GM23338 (cell line): ENCODE measurements around the gene RPL15. TPM values are rescaled to one million over a fixed set of nuclear protein-coding genes. Genes with fewer than 3 reads are reported as not detected.

Experiments used
- ATAC-seq: fragments of 200-7000 bp; cut with Tn5 transposase; 3 replicates; pipeline ENCODE4 v1.9.1; 2020
- DNase-seq: peaks from one replicate; pipeline ENCODE4 v3.0.0-alpha.2; 2015; ENCODE audit warnings: low spot score
- H2AFZ ChIP-seq: fragments of 200-600 bp; sonication (generic); 2 replicates; pipeline ENCODE4 v1.8.0; 2016; ENCODE audit warnings: antibody characterized with exemption, mild to moderate bottlenecking, moderate library complexity
- H3F3A ChIP-seq: fragments of 200-600 bp; sonication (generic); replicated peaks from 2 replicates; pipeline ENCODE4 v1.8.0; 2017; ENCODE audit warnings: antibody characterized with exemption, mixed run types, low read depth
- H3K27ac ChIP-seq: fragments of 200-600 bp; sonication (generic); 2 replicates; pipeline ENCODE4 v1.6.1; 2016; ENCODE audit warnings: low read depth
- H3K27me3 ChIP-seq: fragments of 200-600 bp; sonication (generic); 2 replicates; pipeline ENCODE4 v1.8.0; 2016; ENCODE audit warnings: mild to moderate bottlenecking, mixed run types, moderate library complexity; ENCODE audit not compliant: insufficient read depth
- H3K36me3 ChIP-seq: fragments of 200-600 bp; sonication (generic); 2 replicates; pipeline ENCODE4 v1.8.0; 2016; ENCODE audit warnings: mild to moderate bottlenecking; ENCODE audit not compliant: insufficient read depth
- H3K4me1 ChIP-seq: fragments of 200-600 bp; sonication (generic); 2 replicates; pipeline ENCODE4 v1.8.0; 2016; ENCODE audit warnings: mild to moderate bottlenecking, moderate library complexity; ENCODE audit not compliant: insufficient read depth
- H3K4me2 ChIP-seq: fragments of 200-600 bp; sonication (generic); 2 replicates; pipeline ENCODE4 v1.7.1; 2017; ENCODE audit warnings: mixed run types
- H3K4me3 ChIP-seq: fragments of 200-600 bp; sonication (generic); 2 replicates; pipeline ENCODE4 v1.6.1; 2016; ENCODE audit warnings: mixed run types
- H3K79me2 ChIP-seq: fragments of 200-600 bp; sonication (generic); replicated peaks from 2 replicates; pipeline ENCODE4 v1.8.0; 2017; ENCODE audit warnings: mild to moderate bottlenecking; ENCODE audit not compliant: insufficient read depth
- H3K9me2 ChIP-seq: fragments of 200-600 bp; sonication (generic); 2 replicates; pipeline ENCODE4 v1.8.0; 2017; ENCODE audit not compliant: insufficient read depth
- H4K20me1 ChIP-seq: fragments of 200-600 bp; sonication (generic); replicated peaks from 2 replicates; pipeline ENCODE4 v1.8.0; 2017; ENCODE audit warnings: mild to moderate bottlenecking; ENCODE audit not compliant: insufficient read depth
- H3K27ac Mint-ChIP-seq: 2 replicates; pipeline ENCODE4 v1.8.0; 2020; ENCODE audit warnings: inconsistent platforms, mild to moderate bottlenecking, moderate library complexity, mixed read lengths
- H3K27me3 Mint-ChIP-seq: 3 replicates; pipeline ENCODE4 v1.8.0; 2022; ENCODE audit warnings: low read depth, mild to moderate bottlenecking, moderate library complexity, mixed read lengths, inconsistent platforms; ENCODE audit not compliant: insufficient read depth, poor library complexity
- H3K36me3 Mint-ChIP-seq: 3 replicates; pipeline ENCODE4 v1.8.0; 2021; ENCODE audit warnings: low read depth, mild to moderate bottlenecking, inconsistent platforms, moderate library complexity, mixed read lengths
- H3K4me1 Mint-ChIP-seq: 3 replicates; pipeline ENCODE4 v1.8.0; 2020; ENCODE audit warnings: mild to moderate bottlenecking, inconsistent platforms, mixed read lengths
- H3K4me3 Mint-ChIP-seq: 3 replicates; pipeline ENCODE4 v1.8.0; 2021; ENCODE audit warnings: moderate library complexity, mild to moderate bottlenecking, inconsistent platforms, mixed read lengths
- H3K9me3 Mint-ChIP-seq: 3 replicates; pipeline ENCODE4 v1.8.0; 2020; ENCODE audit warnings: moderate library complexity, mild to moderate bottlenecking, inconsistent platforms, mixed read lengths
- CREB1 ChIP-seq: fragments of 250-450 bp; sonication (Bioruptor Pico); IDR thresholded peaks from 2 replicates; pipeline ENCODE4 v1.5.0; 2020; ENCODE audit warnings: low read depth, mild to moderate bottlenecking, moderate library complexity
- EZH2 ChIP-seq: fragments of 200-600 bp; sonication (generic); IDR thresholded peaks from one replicate; pipeline ENCODE4 v1.8.0; 2017; ENCODE audit warnings: antibody characterized with exemption, mild to moderate bottlenecking, low read depth; ENCODE audit not compliant: unreplicated experiment
- EZH2phosphoT487 ChIP-seq: fragments of 200-600 bp; sonication (generic); IDR thresholded peaks from one replicate; pipeline ENCODE4 v1.8.1; 2018; ENCODE audit warnings: antibody characterized with exemption; ENCODE audit not compliant: unreplicated experiment
- JUNB ChIP-seq: IDR thresholded peaks from one replicate; pipeline ENCODE4 v1.6.1; 2016; ENCODE audit warnings: antibody characterized with exemption; ENCODE audit not compliant: unreplicated experiment
- NANOG ChIP-seq: IDR thresholded peaks from 2 replicates; pipeline ENCODE4 v1.6.1; 2016; ENCODE audit warnings: antibody characterized with exemption, borderline replicate concordance
- POLR2AphosphoS5 ChIP-seq: IDR thresholded peaks from 2 replicates; pipeline ENCODE4 v1.6.1; 2016; ENCODE audit warnings: antibody characterized with exemption, low read depth
- STAT1 ChIP-seq: IDR thresholded peaks from one replicate; pipeline ENCODE4 v1.6.1; 2016; ENCODE audit warnings: antibody characterized with exemption; ENCODE audit not compliant: unreplicated experiment
- ZNF114 ChIP-seq: fragments of 250-450 bp; sonication (Bioruptor Pico); IDR thresholded peaks from 2 replicates; pipeline ENCODE4 v1.5.0; 2020; ENCODE audit warnings: mild to moderate bottlenecking, moderate library complexity
- ZNF331 ChIP-seq: fragments of 250-450 bp; sonication (Bioruptor Pico); IDR thresholded peaks from 2 replicates; pipeline ENCODE4 v1.5.0; 2020; ENCODE audit warnings: low read depth, mild to moderate bottlenecking, moderate library complexity
- polyA plus RNA-seq: library from polyadenylated mRNA; unstranded; fragments of >200 nt; fragmentation: Nextera tagmentation; extraction: Ambion mirVana; gene quantifications from 2 replicates; pipeline ENCODE4 v1.2.1, GENCODE V29; 2016
- total RNA-seq: library from RNA; depleted of rRNA; stranded (reverse); fragments of >200 nt; shearing (Covaris generic); gene quantifications from 2 replicates; pipeline ENCODE4 v1.2.3, GENCODE V29; 2014
- TF ChIP-seq, protein P1 (sequence below), 2 experiments: fragments of 200-600 bp in 1 of 2; sonication (generic) in 1 of 2; conservative IDR thresholded peaks; 2 replicates each; pipeline versions ENCODE4 v1.5.1 to v1.6.1; 2016 to 2017; ENCODE audit warnings: antibody characterized with exemption in 2 of 2, low read depth in 2 of 2, mild to moderate bottlenecking in 2 of 2, moderate library complexity in 1 of 2
- TF ChIP-seq, protein P2 (sequence below): IDR thresholded peaks from one replicate; pipeline ENCODE4 v1.6.1; 2018; ENCODE audit warnings: antibody characterized with exemption; ENCODE audit not compliant: unreplicated experiment
- TF ChIP-seq, protein P3 (sequence below): fragments of 250-450 bp; sonication (Bioruptor Pico); IDR thresholded peaks from 2 replicates; pipeline ENCODE4 v1.5.0; 2020; ENCODE audit warnings: mild to moderate bottlenecking, moderate library complexity
- TF ChIP-seq, protein P4 (sequence below): IDR thresholded peaks from 2 replicates; pipeline ENCODE4 v1.6.1; 2016; ENCODE audit warnings: antibody characterized with exemption

RPL15 gene
- total and polyA plus RNA-seq, 2 experiments from 2014 or later = 2,868 to 3,117 TPM

DNA sequence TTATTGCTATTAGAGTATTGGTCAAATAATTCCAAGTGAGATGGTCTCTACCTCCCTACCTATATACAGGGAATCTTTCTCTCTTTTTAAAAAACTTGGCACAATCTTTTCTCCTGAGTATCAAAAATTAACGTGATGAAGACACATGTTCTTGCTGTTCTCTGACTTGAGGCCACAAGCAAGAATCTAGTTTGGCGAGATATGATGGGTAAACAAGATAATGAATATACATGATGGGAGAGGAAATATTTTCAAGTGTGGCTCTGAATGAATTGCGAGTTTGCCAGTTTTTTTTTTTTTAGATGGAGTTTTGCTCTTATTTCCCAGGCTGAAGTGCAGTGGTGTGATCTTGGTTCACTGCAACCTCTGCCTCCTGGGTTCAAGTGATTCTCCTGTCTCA, 39.8 kb downstream of the RPL15 start:
- Histone ChIP-seq H3K4me2 (no peak overlapping the region), H3K27ac (0 out of 2 replicates have a peak overlapping the region, but pooled peaks have one; percentile 19), H3K36me3 (peaks cover 3% of the 10 kb centered on the region), H4K20me1 (peaks cover 21% of the 10 kb centered on the region), H2AFZ (no peak overlapping the region), H3K4me3 (no peak overlapping the region), H3K79me2 (peaks cover 61% of the 10 kb centered on the region), H3F3A (0 out of 2 replicates have a peak, but pooled peaks cover 5% of the 10 kb centered on the region), H3K9me2 (no peaks in the 10 kb centered on the region), H3K27me3 (no peaks in the 10 kb centered on the region), H3K4me1 (no peaks in the 10 kb centered on the region)
- H3K9me3 Mint-ChIP-seq = no peaks in the 10 kb centered on the region
- H3K4me1 Mint-ChIP-seq = peaks cover 3% of the 10 kb centered on the region; the same call in 2 of the 3 replicates
- H3K27ac Mint-ChIP-seq = no peak overlapping the region
- no peak for DNase-seq
- H3K4me3 Mint-ChIP-seq = no peak overlapping the region
- no peaks in the 10 kb centered on the region for H3K27me3 Mint-ChIP-seq
- H3K36me3 Mint-ChIP-seq = peaks cover 46% of the 10 kb centered on the region
- TF ChIP-seq, protein P1, sequence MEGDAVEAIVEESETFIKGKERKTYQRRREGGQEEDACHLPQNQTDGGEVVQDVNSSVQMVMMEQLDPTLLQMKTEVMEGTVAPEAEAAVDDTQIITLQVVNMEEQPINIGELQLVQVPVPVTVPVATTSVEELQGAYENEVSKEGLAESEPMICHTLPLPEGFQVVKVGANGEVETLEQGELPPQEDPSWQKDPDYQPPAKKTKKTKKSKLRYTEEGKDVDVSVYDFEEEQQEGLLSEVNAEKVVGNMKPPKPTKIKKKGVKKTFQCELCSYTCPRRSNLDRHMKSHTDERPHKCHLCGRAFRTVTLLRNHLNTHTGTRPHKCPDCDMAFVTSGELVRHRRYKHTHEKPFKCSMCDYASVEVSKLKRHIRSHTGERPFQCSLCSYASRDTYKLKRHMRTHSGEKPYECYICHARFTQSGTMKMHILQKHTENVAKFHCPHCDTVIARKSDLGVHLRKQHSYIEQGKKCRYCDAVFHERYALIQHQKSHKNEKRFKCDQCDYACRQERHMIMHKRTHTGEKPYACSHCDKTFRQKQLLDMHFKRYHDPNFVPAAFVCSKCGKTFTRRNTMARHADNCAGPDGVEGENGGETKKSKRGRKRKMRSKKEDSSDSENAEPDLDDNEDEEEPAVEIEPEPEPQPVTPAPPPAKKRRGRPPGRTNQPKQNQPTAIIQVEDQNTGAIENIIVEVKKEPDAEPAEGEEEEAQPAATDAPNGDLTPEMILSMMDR (conservative IDR thresholded peaks at IDR 0.05; ENCODE audit: low read depth in 2 of 2) = no peak
- TF ChIP-seq POLR2AphosphoS5 (no peak), EZH2 (no peak), CREB1 (no peak), NANOG (no peak), ZNF114 (CRISPR knock-in tag) (no peak), JUNB (no peak), ZNF331 (CRISPR knock-in tag) (no peak), EZH2phosphoT487 (no peak), STAT1 (no peak)
- TF ChIP-seq, protein P2, sequence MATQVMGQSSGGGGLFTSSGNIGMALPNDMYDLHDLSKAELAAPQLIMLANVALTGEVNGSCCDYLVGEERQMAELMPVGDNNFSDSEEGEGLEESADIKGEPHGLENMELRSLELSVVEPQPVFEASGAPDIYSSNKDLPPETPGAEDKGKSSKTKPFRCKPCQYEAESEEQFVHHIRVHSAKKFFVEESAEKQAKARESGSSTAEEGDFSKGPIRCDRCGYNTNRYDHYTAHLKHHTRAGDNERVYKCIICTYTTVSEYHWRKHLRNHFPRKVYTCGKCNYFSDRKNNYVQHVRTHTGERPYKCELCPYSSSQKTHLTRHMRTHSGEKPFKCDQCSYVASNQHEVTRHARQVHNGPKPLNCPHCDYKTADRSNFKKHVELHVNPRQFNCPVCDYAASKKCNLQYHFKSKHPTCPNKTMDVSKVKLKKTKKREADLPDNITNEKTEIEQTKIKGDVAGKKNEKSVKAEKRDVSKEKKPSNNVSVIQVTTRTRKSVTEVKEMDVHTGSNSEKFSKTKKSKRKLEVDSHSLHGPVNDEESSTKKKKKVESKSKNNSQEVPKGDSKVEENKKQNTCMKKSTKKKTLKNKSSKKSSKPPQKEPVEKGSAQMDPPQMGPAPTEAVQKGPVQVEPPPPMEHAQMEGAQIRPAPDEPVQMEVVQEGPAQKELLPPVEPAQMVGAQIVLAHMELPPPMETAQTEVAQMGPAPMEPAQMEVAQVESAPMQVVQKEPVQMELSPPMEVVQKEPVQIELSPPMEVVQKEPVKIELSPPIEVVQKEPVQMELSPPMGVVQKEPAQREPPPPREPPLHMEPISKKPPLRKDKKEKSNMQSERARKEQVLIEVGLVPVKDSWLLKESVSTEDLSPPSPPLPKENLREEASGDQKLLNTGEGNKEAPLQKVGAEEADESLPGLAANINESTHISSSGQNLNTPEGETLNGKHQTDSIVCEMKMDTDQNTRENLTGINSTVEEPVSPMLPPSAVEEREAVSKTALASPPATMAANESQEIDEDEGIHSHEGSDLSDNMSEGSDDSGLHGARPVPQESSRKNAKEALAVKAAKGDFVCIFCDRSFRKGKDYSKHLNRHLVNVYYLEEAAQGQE = no peak
- TF ChIP-seq, protein P3, sequence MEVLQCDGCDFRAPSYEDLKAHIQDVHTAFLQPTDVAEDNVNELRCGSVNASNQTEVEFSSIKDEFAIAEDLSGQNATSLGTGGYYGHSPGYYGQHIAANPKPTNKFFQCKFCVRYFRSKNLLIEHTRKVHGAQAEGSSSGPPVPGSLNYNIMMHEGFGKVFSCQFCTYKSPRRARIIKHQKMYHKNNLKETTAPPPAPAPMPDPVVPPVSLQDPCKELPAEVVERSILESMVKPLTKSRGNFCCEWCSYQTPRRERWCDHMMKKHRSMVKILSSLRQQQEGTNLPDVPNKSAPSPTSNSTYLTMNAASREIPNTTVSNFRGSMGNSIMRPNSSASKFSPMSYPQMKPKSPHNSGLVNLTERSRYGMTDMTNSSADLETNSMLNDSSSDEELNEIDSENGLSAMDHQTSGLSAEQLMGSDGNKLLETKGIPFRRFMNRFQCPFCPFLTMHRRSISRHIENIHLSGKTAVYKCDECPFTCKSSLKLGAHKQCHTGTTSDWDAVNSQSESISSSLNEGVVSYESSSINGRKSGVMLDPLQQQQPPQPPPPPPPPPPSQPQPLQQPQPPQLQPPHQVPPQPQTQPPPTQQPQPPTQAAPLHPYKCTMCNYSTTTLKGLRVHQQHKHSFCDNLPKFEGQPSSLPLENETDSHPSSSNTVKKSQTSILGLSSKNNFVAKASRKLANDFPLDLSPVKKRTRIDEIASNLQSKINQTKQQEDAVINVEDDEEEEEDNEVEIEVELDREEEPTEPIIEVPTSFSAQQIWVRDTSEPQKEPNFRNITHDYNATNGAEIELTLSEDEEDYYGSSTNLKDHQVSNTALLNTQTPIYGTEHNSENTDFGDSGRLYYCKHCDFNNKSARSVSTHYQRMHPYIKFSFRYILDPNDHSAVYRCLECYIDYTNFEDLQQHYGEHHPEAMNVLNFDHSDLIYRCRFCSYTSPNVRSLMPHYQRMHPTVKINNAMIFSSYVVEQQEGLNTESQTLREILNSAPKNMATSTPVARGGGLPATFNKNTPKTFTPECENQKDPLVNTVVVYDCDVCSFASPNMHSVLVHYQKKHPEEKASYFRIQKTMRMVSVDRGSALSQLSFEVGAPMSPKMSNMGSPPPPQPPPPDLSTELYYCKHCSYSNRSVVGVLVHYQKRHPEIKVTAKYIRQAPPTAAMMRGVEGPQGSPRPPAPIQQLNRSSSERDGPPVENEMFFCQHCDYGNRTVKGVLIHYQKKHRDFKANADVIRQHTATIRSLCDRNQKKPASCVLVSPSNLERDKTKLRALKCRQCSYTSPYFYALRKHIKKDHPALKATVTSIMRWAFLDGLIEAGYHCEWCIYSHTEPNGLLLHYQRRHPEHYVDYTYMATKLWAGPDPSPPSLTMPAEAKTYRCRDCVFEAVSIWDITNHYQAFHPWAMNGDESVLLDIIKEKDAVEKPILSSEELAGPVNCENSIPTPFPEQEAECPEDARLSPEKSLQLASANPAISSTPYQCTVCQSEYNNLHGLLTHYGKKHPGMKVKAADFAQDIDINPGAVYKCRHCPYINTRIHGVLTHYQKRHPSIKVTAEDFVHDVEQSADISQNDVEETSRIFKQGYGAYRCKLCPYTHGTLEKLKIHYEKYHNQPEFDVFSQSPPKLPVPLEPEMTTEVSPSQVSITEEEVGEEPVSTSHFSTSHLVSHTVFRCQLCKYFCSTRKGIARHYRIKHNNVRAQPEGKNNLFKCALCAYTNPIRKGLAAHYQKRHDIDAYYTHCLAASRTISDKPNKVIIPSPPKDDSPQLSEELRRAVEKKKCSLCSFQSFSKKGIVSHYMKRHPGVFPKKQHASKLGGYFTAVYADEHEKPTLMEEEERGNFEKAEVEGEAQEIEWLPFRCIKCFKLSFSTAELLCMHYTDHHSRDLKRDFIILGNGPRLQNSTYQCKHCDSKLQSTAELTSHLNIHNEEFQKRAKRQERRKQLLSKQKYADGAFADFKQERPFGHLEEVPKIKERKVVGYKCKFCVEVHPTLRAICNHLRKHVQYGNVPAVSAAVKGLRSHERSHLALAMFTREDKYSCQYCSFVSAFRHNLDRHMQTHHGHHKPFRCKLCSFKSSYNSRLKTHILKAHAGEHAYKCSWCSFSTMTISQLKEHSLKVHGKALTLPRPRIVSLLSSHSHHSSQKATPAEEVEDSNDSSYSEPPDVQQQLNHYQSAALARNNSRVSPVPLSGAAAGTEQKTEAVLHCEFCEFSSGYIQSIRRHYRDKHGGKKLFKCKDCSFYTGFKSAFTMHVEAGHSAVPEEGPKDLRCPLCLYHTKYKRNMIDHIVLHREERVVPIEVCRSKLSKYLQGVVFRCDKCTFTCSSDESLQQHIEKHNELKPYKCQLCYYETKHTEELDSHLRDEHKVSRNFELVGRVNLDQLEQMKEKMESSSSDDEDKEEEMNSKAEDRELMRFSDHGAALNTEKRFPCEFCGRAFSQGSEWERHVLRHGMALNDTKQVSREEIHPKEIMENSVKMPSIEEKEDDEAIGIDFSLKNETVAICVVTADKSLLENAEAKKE (CRISPR knock-in tag) = no peak
- TF ChIP-seq, protein P4, sequence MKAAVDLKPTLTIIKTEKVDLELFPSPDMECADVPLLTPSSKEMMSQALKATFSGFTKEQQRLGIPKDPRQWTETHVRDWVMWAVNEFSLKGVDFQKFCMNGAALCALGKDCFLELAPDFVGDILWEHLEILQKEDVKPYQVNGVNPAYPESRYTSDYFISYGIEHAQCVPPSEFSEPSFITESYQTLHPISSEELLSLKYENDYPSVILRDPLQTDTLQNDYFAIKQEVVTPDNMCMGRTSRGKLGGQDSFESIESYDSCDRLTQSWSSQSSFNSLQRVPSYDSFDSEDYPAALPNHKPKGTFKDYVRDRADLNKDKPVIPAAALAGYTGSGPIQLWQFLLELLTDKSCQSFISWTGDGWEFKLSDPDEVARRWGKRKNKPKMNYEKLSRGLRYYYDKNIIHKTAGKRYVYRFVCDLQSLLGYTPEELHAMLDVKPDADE = no peak
- no peak for ATAC-seq
